KMS-11 (cell line): ENCODE data around the gene PLEKHA1.

Source experiments
- H2AFZ ChIP-seq: fragments of 200-600 bp; sonication (generic); 2 replicates; pipeline ENCODE4 v1.6.1; 2016; ENCODE audit warnings: antibody characterized with exemption, mixed run types, low read depth
- H3K27ac ChIP-seq: fragments of 200-600 bp; sonication (generic); 2 replicates; pipeline ENCODE4 v1.6.1; 2016; ENCODE audit warnings: mild to moderate bottlenecking, mixed run types
- H3K27me3 ChIP-seq: fragments of 200-600 bp; sonication (generic); 2 replicates; pipeline ENCODE4 v1.6.1; 2017; ENCODE audit warnings: mild to moderate bottlenecking, low read depth, mixed run types, moderate library complexity; ENCODE audit not compliant: insufficient read depth
- H3K36me3 ChIP-seq: fragments of 200-600 bp; sonication (generic); 2 replicates; pipeline ENCODE4 v1.6.1; 2017; ENCODE audit warnings: mild to moderate bottlenecking, mixed run types; ENCODE audit not compliant: insufficient read depth
- H3K4me1 ChIP-seq: fragments of 200-600 bp; sonication (generic); 2 replicates; pipeline ENCODE4 v1.6.1; 2016; ENCODE audit warnings: mild to moderate bottlenecking, low read depth, mixed run types; ENCODE audit not compliant: poor library complexity, severe bottlenecking
- H3K4me2 ChIP-seq: fragments of 200-600 bp; sonication (generic); 2 replicates; pipeline ENCODE4 v1.7.0; 2016; ENCODE audit warnings: mild to moderate bottlenecking, mixed run types
- H3K4me3 ChIP-seq: fragments of 200-600 bp; sonication (generic); IDR thresholded peaks from 2 replicates; pipeline ENCODE4 v1.6.1; 2017; ENCODE audit warnings: low read depth, low read length, mixed read lengths; ENCODE audit not compliant: insufficient read depth
- H3K79me2 ChIP-seq: fragments of 200-600 bp; sonication (generic); 2 replicates; pipeline ENCODE4 v1.6.1; 2016; ENCODE audit warnings: low read depth, mixed run types; ENCODE audit not compliant: insufficient read depth
- H3K9ac ChIP-seq: fragments of 200-600 bp; sonication (generic); 2 replicates; pipeline ENCODE4 v1.6.1; 2016; ENCODE audit warnings: mild to moderate bottlenecking, mixed run types
- H4K20me1 ChIP-seq: fragments of 200-600 bp; sonication (generic); 2 replicates; pipeline ENCODE4 v1.6.1; 2016; ENCODE audit warnings: mild to moderate bottlenecking, mixed run types; ENCODE audit not compliant: insufficient read depth
- TF ChIP-seq, protein P1 (sequence below): fragments of 200-600 bp; sonication (generic); conservative IDR thresholded peaks from 2 replicates; pipeline ENCODE4 v1.6.1; 2017; ENCODE audit warnings: low read depth, mild to moderate bottlenecking, antibody characterized with exemption, low read length, moderate library complexity, mixed read lengths

PLEKHA1 gene

DNA sequence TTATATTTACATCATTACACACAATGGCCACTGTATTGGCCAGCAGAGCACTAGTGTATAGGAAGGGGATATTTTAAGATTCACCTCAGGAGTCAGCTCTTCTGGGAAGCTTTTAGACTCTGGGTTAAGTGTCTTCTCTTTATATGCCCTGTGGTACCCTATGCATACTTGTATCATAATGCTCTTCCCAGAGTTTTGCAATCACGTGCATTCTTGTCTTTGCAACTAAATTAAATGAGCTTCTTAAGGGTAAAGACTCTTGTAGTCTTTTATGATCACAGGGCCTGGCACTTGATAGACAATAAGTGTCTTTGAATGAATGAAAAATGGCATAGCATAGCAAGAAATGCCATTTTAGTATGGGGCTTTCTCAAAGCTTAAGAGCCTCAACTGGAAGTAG, 44.5 kb downstream of the PLEKHA1 start:
- Histone ChIP-seq H3K36me3 (no peaks in the 10 kb centered on the region), H3K4me2 (no peak overlapping the region)

DNA sequence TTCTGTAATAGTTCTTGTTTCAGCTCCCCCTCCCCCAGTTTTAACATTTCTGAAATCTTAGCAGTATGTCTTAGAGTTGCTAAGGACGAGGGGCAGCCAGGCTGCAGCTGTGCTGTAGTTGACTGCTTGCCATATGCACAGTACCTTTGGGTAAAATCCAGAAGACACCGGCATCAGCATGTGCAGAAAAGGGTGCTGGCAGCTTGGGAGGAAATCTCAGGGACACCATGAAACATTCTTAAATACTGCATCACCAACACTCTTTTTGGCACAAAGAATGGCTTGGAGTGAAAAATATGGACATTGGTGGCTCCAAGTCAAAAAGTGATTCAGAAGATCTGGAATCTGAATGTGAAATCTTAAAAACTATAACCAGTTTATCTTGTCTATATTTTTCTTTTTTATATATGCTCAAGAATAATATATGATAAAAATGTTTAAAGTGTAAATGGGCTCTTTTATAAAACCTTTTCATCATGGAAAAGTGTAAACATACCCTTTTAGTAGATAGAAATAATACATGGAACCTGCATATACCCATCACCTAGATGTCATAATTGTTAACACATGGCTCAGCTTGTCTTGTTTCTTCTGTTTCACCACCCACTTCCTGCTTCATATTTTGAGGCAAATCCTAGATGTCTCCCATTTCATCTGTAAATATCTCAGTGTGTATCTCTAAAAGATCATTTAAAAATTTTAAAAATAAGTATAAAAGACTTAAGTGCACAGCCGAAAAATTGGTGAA, 45.5 kb downstream of the PLEKHA1 start:
- Histone ChIP-seq H3K27me3 (no peaks in the 10 kb centered on the region), H3K36me3 (no peaks in the 10 kb centered on the region), H3K4me1 (no peaks in the 10 kb centered on the region), H3K79me2 (no peaks in the 10 kb centered on the region), H3K9ac (no peak overlapping the region), H3K4me3 (no peak overlapping the region), H3K4me2 (no peak overlapping the region), H3K27ac (no peak overlapping the region), H2AFZ (no peak overlapping the region), H4K20me1 (no peaks in the 10 kb centered on the region)
- TF ChIP-seq, protein P1, sequence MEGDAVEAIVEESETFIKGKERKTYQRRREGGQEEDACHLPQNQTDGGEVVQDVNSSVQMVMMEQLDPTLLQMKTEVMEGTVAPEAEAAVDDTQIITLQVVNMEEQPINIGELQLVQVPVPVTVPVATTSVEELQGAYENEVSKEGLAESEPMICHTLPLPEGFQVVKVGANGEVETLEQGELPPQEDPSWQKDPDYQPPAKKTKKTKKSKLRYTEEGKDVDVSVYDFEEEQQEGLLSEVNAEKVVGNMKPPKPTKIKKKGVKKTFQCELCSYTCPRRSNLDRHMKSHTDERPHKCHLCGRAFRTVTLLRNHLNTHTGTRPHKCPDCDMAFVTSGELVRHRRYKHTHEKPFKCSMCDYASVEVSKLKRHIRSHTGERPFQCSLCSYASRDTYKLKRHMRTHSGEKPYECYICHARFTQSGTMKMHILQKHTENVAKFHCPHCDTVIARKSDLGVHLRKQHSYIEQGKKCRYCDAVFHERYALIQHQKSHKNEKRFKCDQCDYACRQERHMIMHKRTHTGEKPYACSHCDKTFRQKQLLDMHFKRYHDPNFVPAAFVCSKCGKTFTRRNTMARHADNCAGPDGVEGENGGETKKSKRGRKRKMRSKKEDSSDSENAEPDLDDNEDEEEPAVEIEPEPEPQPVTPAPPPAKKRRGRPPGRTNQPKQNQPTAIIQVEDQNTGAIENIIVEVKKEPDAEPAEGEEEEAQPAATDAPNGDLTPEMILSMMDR: no peak

More for the DNA sequence above, 44.5 kb downstream of the PLEKHA1 start:
- Histone ChIP-seq H3K4me1 (no peaks in the 10 kb centered on the region), H4K20me1 (no peaks in the 10 kb centered on the region), H2AFZ (no peak overlapping the region), H3K79me2 (no peaks in the 10 kb centered on the region), H3K4me3 (no peak overlapping the region), H3K9ac (no peak overlapping the region), H3K27ac (no peak overlapping the region), H3K27me3 (no peaks in the 10 kb centered on the region)
- TF ChIP-seq, protein P1: no peak

DNA sequence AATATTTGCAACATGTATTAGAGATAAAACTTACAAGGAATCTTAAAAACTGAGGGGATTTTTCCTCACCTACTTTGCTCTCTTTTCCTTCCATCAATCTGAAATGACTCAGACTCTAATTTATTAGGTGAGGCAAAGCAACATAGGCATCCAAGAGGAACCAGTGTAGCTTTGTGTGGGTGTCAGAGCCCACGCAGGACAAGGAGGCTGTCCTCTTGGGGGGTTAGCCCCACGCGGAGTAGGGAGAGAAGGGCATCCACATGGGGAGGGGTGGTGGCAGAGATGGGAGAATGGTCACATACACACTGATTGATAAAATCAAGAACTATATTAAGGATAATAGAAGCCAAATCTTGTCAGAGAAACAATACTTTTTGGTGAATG, 46.1 kb downstream of the PLEKHA1 start:
- TF ChIP-seq, protein P1: no peak
- Histone ChIP-seq H3K4me3 (no peak overlapping the region), H3K27me3 (no peaks in the 10 kb centered on the region), H3K79me2 (no peaks in the 10 kb centered on the region), H2AFZ (no peak overlapping the region), H3K4me2 (no peak overlapping the region), H3K9ac (no peak overlapping the region), H3K27ac (no peak overlapping the region), H3K4me1 (no peaks in the 10 kb centered on the region), H4K20me1 (no peaks in the 10 kb centered on the region), H3K36me3 (no peaks in the 10 kb centered on the region)

DNA sequence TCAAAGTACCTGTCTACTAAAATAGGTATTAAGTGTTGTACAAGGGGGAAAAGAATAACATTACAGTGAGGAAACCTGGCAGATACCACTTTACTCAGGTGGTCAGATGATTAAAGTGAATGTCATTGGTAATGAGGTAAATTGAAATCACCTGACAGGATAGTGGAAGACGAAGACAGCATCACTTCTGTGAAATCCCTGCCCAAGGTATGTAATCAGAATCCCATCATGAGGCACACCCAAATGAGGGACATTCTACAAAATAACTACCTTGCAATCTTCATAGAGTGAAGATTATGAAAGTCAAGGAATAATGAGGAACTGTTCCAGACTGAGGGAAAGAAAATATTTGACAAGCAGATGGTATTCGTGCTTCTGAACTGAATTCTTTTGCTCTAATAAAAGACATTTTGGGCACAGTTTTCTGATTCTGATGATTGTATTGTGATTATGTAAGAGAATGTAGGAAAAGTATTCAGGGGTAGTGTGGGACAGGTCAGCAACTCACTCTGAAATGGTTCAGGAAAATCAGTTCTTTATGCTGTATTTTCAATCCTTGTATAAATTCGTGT, 46.6 kb downstream of the PLEKHA1 start:
- Histone ChIP-seq H3K4me3 (no peak overlapping the region), H3K36me3 (no peaks in the 10 kb centered on the region), H3K79me2 (no peaks in the 10 kb centered on the region), H3K4me2 (no peak overlapping the region), H3K27ac (no peak overlapping the region), H4K20me1 (no peaks in the 10 kb centered on the region), H3K27me3 (no peaks in the 10 kb centered on the region), H3K9ac (no peak overlapping the region), H2AFZ (no peak overlapping the region), H3K4me1 (no peaks in the 10 kb centered on the region)
- TF ChIP-seq, protein P1: no peak
